CD4-positive, alpha-beta T cell treated with Interleukin-15 for 4 hours (primary cell): ENCODE results near the gene GJB3.
"Not testable (repeated sequence)": the region's sequence is repeated elsewhere in the genome, so short reads cannot be mapped to it uniquely, and the experiment has no call there.

Experiments used
- DNase-seq: peaks from one replicate; pipeline ENCODE4 v3.0.0-alpha.2; 2020; ENCODE audit warnings: low spot score

GJB3 gene

DNA sequence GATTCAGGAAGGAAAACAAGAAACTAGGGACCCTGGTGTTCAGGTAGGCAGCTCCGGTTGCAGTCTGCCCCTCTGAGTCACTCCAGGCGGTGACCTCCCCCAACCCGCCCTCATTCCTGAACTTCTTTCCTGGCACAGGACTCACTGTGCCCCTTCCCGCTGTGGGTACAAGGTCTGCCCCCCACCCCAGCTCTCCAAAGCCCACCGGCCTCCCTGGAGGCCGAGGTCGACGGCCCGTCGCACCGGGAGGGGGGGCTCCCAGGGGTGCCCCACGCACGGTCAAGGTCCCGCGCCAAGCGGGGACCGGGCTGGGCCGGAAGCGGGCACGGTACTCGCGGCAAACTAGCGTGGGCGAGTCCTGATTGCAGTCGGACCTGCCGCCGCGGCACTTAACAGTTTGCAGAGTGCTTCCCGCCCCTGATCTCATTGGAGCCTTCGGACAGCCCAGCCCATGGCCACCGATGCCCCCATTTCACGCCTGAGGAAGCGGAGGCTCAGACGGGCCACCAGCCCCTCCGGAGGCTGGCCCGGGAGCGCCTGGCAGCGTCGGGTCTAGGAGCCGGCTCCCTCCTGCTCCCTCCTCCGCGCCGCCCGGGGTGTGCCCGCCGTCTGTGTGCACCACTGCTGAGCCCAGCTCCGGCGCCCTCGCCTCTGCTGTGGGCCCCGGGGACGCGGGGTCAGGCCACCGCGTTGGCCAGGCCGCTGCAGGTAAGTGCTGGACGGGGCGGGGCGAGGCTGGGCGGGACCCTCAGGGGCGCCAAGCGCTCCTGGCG, at the start of gene GJB3:
GJB3 (plus strand) TSS at position 144 of the 773 bp plus-strand sequence. CDS start 3,549 bp downstream, outside the sequence.
- DNase-seq, result no peak

- not testable (repeated sequence) for DNase-seq
Measured at GRCh38 chr1:34732831-34733230, 48.2 kb upstream of the GJB3 start.

DNA sequence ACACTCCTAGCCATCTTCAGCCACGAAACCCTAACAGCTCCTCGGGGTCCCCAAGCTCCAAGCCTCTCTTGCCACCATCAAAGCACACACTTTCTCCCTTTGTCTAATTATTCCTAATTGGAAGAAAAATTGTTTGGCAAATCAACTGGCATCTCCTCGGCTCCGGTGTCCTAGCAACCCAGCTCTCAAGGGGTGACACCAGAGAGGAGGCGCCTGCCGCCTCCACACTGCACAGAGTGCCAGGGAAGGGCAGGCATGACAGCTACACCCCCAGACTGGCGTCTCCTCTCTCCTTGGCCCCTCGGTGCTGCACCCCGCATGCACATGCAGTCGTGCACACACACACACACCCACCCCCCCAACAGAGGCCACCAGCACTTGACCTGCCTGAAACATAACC, 44.3 kb upstream of the GJB3 start:
- no peak for DNase-seq

GRCh38 chr1:34737236-34737635, 43.8 kb upstream of the GJB3 start:
- not testable (repeated sequence) for DNase-seq

DNA sequence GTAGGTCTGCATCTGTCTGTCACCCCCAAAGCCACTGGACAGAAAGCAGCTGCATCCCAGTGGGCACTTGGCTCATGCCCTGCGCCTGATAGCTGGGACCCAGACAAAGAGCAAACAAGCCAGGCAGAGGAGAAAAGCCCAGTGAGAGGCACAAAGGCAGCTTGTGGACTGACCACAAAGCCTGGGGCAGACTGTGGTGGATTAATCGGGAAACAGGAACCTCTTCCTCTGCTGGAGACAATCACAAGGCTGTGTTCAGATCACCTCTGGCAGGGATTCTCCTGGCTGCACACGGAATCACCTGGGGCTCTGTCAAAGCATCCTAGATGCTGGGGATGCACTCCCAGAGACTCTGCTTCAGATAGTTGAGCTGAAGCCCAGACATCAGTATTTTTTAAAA, 41.4 kb upstream of the GJB3 start:
- DNase-seq, result no peak

DNA sequence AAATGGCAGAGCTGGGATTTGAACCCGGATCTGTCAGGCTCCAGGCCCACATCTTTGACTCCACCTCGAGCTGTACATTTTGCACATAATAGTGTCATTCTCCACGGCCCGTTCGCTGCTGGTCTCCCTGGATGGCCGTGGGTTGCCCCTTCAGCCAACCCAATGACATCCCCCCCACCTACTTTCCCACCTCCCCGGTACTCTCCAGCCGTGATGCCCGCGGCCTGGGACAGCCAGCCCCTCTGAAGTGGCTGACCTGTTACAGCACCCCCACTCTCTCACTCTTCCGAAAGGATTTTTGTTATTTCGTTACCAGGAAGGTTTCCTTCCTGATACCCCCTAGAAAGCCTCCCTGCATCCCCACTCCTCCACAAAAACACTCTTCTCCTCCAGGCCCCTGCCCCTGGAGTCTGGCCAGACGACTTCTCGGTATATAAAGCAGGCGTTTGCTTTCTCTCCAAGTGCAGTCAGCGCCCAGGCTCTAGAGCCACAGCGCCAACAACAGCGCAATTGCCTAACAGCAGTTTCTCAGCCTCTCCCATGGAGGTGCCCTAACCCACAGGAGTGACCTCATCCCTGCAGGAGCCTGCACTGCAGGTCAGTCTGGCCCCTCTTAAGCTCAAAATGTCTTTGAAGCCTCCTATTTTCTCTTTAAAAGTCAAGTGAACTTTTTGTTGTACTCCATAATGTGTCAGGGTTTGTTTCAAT, 40.7 kb upstream of the GJB3 start:
- DNase-seq, result no peak

- peak; percentile 53 for DNase-seq
Measured at GRCh38 chr1:34742667-34743270, 38.2 kb upstream of the GJB3 start.

GRCh38 chr1:34743775-34744174, 37.2 kb upstream of the GJB3 start:
- DNase-seq, result no peak

DNA sequence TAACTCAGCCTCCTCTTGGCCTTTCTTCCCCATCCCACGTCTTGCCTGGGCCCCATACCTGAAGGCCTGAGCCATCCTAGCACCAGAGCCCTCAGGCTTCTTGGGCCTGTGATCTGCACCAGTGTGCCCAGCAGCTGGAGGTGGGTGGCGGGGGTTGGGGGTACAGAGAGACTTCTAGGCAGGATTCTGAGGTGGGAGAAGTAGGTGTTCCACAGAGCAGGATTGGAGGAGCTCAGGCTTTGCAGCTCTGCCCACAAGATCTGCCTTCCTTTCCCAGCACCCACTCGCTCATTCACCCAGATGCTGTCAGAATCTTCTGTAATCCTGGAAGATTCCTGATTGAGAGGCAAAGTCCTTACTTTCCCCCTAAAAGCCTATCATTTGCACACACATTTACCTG, 36.2 kb upstream of the GJB3 start:
- no peak for DNase-seq

- DNase-seq, result no peak
Measured at GRCh38 chr1:34745666-34746065, 35.3 kb upstream of the GJB3 start.

- DNase-seq, result no peak
Measured at GRCh38 chr1:34746101-34746500, 34.9 kb upstream of the GJB3 start.

GRCh38 chr1:34746785-34747637, 34.0 kb upstream of the GJB3 start:
- no peak for DNase-seq

DNA sequence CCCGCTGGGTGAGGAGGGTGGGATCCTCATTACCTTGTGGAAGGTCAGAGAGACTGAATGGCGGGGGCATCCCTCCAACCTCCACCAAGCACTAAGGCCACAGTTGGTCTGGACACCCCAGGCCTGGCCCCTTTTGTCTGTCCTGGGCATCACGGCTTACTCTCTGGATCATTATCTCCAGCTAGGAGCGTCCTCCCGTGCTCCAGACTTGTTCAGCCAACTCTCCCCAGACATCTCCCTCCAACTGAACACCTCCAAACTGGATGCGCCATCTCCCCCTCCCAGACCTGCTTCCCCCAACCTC, 33.4 kb upstream of the GJB3 start:
- no peak for DNase-seq

DNA sequence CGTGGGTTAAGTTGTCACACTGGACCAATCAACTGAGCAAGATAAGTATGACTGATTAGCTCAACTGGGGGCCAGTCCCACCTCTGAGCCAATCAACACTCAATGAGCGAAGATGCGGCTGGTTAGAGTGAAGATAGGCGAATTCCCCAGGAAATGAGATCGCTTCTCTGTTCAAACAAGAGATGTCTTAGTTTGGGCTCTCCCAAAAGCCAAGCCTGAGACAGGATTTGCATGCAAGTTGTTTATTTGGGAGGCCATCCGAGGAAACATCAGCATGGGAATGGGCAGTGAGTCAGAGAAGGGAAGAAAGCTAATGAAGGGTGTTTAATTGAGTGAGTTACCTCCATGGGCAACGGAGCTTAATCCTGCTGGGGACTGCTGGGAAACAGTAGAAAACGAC, 31.0 kb upstream of the GJB3 start:
- no peak for DNase-seq

GRCh38 chr1:34750610-34751009, 30.4 kb upstream of the GJB3 start:
- no peak for DNase-seq

GRCh38 chr1:34753163-34753562, 27.9 kb upstream of the GJB3 start:
- no peak for DNase-seq

- DNase-seq, result no peak
Measured at GRCh38 chr1:34754964-34755637, 25.9 kb upstream of the GJB3 start, which contains the start of gene GJB5. GJB5 (plus strand) TSS chr1:34755047; CDS start chr1:34757331, 2,284 bp downstream.

- no peak for DNase-seq
Measured at GRCh38 chr1:34755961-34756360, 25.1 kb upstream of the GJB3 start.

DNA sequence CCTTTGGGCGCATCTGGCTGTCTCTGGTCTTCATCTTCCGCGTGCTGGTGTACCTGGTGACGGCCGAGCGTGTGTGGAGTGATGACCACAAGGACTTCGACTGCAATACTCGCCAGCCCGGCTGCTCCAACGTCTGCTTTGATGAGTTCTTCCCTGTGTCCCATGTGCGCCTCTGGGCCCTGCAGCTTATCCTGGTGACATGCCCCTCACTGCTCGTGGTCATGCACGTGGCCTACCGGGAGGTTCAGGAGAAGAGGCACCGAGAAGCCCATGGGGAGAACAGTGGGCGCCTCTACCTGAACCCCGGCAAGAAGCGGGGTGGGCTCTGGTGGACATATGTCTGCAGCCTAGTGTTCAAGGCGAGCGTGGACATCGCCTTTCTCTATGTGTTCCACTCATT, 23.6 kb upstream of the GJB3 start:
- DNase-seq, result no peak

DNA sequence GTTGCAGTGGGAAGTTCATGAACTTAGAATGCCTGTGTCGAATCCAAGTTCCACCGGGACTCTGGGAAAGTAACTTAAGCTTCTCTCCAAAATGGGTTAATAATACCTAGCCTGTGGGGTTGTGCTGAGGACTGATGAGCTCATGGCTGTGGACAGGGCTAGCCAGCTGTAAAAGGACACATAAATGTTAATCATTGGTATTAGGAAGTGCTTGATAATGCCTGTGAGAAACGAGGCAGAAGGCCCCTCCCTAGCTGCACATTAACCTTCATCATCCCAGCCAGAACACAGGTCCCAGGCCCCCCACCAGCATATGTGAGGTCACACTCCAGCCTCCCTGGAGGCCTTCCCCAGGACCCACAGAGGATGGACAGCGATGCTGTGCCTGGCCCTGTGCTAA, 22.3 kb upstream of the GJB3 start:
- no peak for DNase-seq

DNA sequence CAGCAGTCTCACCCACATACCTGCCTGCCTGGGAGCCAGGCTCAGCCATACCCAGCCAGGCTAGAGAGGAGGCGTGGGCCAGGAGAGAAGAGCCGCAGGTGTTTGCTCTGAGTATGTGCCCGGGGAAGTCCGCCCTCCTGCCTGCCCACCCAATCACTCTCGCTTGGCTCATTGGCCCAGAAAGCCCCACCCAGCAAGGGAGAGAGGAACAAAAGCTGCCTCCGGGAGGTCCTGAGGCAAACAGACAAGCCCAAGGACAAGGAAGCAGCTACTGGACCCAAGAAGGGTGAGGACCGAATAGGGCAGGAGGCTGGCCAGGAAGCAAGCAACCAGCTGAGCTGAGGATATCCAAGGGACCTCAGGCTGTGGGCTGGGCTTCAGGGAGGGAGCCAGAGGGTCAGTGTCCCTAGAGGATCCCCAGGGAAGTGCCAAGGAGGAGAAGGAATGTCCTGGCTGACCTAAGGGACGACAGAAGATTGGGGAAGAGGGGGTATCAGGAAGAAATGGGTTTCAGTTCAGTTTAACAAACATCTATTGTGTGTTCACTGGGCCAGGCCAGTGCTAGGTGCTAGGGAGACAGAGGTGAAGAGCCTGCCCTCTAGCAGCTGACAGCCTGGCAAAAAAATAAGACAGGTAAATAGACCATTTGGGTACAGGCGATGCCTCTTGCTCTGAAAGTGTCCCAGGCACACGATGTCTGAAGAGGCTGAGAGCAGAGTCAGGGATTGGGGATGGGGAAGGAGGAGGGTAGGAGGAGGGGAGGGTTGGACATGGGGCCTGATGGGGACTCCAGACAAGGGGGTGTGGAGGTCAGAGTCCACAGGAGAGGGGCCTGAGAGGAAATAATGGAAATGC, 21.3 kb upstream of the GJB3 start, which contains the start of gene GJB4:
GJB4 (plus strand) TSS at position 238 of the 855 bp plus-strand sequence. CDS start 1,515 bp downstream, outside the sequence.
- DNase-seq, result no peak
